WI38 (cell line): Measurements from ENCODE around the gene GTF2IRD2.
"Not testable (repeated sequence)": the region's sequence is repeated elsewhere in the genome, so short reads cannot be mapped to it uniquely, and the experiment has no call there.

Source experiments
- H3K4me3 ChIP-seq: 2 replicates; pipeline ENCODE4 v1.5.1; 2011; ENCODE audit warnings: low read depth, mild to moderate bottlenecking, control low read depth, low read length

Gene GTF2IRD2

DNA sequence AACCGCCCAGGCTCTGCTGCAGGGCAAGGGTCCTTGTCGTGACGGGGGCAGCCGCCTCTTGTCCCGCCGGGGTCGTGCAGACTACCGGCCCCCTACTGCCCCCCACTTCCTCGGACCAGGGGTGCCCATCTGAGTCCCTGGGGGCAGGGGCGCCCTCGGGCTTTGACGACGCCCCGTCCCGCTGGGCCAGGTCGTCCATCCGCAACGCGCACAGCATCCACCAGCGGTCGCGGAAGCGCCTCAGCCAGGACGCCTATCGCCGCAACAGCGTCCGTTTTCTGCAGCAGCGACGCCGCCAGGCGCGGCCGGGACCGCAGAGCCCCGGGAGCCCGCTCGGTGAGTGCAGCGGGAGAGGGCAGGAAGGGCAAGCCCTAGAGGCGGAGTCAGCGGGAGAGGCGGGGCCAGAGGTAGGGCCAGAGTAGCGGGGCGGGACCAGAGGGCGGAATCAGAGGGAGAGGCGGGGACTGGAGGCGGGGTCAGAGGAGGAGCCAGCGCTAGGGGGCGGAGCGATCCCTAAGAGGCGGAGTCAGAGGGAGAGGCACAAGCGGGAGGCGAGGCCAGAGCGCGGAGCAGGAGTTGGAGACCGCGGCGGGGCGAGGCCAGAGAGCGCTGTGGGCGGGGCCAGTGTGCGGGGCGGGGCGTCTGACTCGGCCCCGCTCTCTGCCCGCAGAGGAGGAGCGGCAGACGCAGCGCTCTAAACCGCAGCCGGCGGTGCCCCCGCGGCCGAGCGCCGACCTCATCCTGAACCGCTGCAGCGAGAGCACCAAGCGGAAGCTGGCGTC lies 62.8 kb downstream of the GTF2IRD2 start:
- H3K4me3 ChIP-seq, result not testable (repeated sequence)

DNA sequence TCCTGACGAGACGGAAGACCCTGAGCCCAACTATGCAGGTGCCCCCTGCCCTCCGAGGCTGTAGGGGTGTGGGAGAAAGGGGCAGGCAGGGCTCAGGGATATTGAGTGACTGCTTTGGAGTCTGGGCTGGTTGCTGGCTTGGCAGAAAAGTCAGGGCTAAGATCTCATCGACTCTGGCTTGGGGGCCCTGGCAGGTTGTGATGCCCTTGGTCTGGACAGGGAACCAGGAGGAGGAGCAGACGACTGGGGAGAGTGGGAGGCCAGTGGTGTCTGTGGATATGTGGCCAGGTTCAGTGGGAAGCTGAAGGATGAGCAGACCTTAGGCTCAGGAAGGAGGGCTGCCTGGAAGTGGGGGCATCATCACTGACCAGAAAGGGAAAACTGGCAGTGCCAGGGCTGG lies 67.8 kb downstream of the GTF2IRD2 start:
- not testable (repeated sequence) for H3K4me3 ChIP-seq

DNA sequence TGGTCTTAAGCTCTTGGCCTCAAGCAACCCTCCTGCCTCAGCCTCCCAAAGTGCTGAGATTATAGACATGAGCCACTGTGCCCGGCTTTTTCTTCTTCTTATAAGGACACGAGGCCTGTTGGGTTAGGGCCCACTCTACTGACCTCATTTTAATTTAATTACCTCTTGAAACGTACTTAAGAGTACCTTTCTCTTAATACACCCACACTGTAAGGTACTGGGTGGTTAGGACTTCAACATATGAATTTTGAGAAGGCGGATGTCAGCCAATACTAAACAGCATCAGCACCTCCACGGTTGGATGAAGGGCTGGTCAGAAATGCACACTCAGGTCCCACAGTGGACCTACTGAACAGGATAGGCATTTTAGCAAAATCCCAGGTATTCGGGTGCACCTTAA lies 69.7 kb downstream of the GTF2IRD2 start:
- H3K4me3 ChIP-seq, result not testable (repeated sequence)

DNA sequence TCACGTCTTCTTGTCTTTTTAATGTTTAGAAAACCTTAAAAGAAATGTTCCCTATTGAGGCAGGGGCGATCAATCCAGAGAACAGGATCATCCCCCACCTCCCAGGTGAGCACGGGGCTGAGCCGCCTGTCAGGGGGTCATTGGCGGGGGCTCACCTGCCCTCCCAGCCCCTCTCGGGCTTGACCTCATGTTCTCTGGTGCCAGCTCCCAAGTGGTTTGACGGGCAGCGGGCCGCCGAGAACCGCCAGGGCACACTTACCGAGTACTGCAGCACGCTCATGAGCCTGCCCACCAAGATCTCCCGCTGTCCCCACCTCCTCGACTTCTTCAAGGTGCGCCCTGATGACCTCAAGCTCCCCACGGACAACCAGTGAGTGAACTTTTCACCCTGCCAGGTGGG lies 72.4 kb downstream of the GTF2IRD2 start:
- H3K4me3 ChIP-seq, result not testable (repeated sequence)

DNA sequence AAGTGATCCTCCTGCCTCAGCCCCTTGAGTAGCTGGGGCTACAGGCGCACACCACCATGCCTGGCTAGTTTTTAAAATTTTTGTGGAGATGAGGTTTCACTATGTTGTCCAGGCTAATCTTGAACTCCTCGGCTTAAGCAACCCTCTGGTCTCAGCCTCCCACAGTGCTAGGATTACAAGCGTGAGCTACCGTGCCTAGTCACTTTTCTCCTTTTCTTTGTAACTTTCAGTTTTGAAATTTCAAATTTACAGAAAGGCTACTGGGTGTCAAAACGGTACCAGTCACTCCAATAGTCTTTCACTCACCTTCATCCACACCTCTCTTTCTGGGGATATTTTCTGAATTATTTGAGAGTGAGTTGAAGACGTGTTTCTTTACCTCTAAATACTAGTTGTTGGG lies 76.3 kb downstream of the GTF2IRD2 start:
- not testable (repeated sequence) for H3K4me3 ChIP-seq

DNA sequence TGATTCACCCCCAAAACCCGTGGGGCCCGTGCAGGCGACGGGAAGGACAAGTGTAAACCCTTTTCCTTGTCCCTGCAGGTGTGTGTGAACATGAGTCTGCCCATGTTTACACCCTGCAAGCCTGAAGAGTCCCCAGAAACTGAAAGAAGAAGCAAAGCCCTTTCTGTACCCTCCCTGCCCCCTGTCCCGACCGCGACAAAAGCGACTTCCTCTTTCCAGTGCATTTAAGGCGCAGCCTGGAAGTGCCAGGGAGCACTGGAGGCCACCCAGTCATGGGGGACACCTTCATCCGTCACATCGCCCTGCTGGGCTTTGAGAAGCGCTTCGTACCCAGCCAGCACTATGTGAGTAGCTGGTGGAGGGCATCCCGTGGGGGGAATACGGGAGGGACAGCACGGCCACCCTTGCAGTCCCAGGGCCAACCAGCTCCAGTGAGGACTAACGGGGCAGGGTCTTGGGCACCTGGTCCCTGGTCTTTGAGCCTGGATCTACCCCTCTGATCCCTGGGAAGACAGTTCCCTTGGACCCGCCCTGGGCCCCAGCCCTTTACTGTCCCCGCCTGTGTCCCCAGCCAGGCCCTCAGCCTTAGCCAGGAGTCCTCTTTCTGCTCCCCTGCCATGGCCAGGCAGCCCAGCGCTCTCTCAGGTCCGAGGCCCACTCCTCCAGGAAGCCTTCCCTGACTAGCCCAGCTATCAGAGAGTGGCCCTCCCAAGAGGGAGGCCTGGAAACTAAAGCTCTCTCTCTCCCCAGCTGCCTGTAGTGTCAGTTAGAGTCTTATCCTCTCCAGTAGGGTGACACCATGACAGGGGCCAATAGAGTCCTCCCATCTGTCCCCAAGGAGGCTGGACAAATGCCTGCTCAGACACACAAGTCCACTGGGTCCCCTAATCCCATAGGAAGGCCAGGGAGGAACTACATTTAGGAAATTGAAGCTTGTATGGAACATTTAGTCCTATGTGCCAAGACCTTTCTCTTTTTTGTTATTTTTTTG lies 77.3 kb downstream of the GTF2IRD2 start, which contains the start of gene NCF1:
Gene NCF1, plus strand, starts transcription at position 252 of the 991 bp plus-strand sequence. Its CDS starts 21 bp downstream, at position 273.
- not testable (repeated sequence) for H3K4me3 ChIP-seq

DNA sequence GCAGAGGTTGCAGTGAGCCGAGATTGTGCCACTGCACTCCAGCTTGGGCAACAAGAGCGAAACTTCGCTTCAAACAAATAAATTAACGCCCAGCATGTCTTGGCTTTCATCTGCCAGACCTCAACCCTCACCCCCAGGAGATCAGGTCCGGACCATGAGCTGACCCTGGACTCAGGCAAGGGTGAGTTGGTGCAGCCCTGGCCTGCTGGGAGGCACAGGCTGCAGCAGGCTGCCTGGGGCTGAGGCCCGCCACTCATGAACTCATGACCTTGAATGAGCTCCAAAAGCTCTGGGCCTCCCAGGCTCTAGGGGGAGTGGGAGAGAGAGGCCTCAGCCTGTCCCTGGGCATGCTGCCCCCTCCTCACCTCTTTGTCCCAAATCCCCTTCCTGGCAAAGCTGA lies 79.3 kb downstream of the GTF2IRD2 start:
- H3K4me3 ChIP-seq, result not testable (repeated sequence)

DNA sequence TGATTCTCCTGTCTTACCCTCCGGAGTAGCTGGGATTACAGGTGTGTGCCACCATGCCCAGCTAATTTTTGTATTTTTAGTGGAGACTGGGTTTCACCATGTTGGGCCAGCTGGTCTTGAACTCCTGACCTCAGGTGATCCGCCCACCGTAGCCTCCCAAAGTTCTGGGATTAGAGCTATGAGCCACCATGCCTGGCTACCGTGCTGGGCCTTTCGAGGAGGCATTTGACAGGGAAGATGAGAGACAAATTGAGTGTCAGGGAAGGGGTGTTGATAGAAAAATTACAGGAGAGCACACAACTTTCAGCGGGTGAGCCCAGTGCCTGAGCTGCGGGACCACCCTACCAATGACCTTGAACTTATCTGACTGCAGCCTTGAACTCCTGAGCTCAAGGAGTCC lies 81.3 kb downstream of the GTF2IRD2 start:
- H3K4me3 ChIP-seq, result not testable (repeated sequence)

DNA sequence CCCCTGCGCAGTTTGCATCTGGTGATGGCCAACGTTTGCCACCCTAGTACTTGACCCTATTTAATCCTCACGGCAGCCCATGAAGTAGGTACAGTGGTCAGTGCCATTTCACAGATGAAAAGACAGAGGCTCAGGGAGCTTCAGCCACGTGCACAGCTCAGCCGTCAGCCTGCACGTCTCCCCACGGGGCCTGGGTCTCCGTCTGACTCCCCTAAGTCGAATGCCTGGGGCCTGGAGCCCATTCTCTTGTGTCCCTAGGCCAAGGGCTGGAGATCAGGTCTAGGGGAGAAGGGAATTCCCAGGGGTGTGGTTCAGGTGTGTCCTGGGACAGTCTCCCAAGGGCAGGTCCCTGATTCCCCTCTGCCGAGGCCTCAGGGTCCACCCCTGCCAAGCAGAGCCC lies 84.4 kb downstream of the GTF2IRD2 start:
- H3K4me3 ChIP-seq, result not testable (repeated sequence)

DNA sequence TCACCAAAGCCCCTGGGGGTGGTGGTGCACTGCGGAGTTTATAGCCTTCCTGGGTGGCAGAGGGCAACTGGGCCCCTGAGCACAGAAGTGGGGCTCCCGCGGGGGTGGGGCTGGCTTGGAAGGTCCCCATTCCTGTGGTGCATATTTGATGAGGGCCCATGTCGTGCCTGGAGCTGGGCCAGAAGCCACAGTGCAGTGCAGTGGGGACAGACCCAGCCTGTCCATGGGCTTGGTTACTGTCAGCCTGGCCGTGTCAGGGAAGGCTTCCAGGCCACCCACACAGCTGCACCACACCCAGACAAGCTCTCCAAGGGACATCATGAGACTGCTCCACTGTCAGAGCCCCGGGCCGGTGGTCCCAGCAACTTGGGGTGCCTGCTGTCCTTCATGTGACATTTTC lies 84.9 kb downstream of the GTF2IRD2 start:
- not testable (repeated sequence) for H3K4me3 ChIP-seq

DNA sequence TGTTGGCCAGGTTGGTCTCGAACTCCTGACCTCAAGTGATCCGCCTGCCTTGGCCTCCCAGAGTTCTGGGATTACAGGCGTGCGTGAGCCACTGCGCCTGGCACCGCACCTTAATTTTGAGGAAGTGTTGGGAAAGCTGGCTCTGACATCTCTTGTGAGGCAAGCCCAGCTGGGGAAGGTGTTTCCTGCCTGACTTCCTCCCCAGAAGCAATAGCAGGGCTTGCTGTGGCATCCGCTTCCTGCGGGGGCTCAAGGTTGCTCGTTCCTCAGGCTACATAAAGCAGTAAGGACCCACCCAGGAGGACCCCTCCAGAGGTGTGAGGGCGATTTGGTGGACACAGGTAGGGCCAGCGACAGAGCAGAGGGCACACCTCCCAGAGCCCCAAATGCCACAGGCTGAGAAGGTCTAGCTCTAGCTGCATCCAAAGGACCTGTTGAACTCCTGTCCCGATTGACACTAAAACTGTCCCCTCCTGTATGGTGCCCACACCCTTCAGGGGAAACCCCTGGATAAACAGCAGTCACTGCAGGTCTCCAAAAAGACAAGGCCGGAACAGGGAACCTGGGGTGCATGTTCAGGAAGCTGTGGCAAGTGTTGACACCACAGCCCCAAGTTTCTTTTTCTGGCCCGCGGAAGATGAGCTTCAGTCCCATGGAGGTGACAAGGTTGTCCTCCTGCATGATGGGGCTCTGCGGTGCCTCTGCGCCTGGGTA lies 86.0 kb downstream of the GTF2IRD2 start:
- not testable (repeated sequence) for H3K4me3 ChIP-seq

DNA sequence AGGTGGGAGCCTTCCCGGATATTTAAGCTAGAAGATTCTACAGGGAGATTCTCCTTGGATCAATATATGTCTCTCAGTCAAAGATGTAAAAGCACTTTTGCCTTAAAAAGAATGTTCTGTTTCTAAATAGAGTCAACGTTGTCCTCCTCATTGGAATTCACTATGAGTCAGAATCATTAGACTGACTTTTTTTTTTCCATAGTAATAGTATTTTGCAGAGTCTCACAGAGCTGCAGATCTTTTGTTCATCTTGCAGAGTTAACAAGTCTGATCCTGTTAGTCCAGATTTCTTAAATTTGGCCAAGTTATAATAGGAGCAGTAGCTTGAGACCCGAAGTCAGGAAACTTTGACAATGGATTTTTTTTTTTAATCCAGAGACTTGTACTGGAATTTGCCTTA lies 92.4 kb downstream of the GTF2IRD2 start:
- not testable (repeated sequence) for H3K4me3 ChIP-seq

DNA sequence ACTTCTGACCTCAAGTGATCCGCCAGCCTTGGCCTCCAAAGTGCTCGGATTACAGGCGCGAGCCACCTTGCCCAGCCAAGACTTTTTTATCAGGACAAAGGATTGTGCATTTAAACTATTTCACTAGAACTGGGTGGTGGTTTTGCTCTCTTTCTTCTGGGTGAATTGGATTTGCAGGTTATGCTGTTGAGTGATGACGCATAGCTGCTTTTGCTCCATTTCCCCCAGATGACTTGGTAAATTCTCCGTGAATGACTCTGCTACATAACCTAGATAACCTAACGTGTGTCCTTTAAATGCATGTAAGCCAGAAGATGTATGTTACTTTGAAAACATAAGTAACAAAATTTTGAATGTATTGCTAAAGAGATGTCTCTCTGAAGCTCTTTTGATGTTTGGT lies 93.1 kb downstream of the GTF2IRD2 start:
- not testable (repeated sequence) for H3K4me3 ChIP-seq

DNA sequence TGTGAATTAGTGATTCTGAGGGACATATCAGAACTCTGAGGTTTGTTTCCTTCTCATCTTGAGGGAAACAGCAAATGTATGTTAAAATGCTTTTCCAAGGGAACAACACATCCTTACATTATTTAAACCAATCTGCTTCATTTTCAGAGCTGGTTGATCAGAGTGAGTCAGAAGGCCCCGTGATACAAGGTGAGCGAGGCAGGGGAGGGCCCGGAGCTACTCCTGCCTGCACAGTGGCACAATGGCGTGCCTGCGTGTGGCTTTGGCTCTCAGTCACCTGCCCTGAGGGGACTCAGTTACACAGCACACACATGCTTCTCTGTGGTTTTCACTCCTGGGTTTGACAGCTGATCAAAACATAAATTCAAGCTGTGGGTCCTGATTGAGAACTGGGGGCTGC lies 94.7 kb downstream of the GTF2IRD2 start:
- not testable (repeated sequence) for H3K4me3 ChIP-seq

DNA sequence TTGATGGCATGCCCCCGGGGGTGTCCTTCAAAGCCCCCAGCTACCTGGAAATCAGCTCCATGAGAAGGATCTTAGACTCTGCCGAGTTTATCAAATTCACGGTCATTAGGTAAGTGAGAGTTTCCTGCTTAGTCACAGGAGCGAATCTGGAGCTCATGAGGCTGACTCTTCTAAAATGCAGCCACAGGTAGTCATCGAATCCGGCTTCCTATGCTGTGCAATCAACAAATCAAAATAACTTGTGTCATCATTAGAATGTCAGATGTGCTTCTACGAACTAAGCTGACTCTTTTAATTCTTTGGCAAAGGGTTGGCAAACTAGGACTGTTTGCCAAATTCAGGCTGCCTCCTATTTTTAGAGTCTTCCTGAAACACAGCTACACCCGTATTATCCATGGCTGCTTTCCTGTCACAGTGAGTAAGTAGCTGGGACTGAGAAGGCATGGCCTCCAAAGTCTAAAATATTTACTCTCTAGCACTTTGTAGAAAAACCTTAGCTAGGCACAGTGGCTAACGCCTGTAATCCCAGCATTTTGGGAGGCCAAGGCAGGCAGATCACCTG lies 97.4 kb downstream of the GTF2IRD2 start:
- not testable (repeated sequence) for H3K4me3 ChIP-seq
